Vagina (tissue), 2 donors: ENCODE measurements around the gene EPB41. TPM values are rescaled to one million over a fixed set of nuclear protein-coding genes. Genes with fewer than 3 reads are reported as not detected.
"Not testable (repeated sequence)": the region's sequence is repeated elsewhere in the genome, so short reads cannot be mapped to it uniquely, and the experiment has no call there.

ENCODE experiments used
- DNase-seq, 2 donors: peaks; one replicate each; pipeline ENCODE4 v3.0.0-alpha.2; 2017; ENCODE audit errors: extremely low spot score in 2 of 2
- H3K27ac ChIP-seq: fragments of 200-600 bp; sonication (generic); one replicate; pipeline ENCODE4 v1.5.1; 2019
- H3K27me3 ChIP-seq: fragments of 200-600 bp; sonication (generic); one replicate; pipeline ENCODE4 v1.5.1; 2019
- H3K36me3 ChIP-seq, 2 donors: fragments of 200-600 bp; sonication (generic); one replicate each; pipeline ENCODE4 v1.5.1; 2017 to 2019
- H3K4me1 ChIP-seq: fragments of 200-600 bp; sonication (generic); one replicate; pipeline ENCODE4 v1.5.1; 2019
- H3K4me3 ChIP-seq, 2 donors: fragments of 200-600 bp; sonication (generic); 1 replicate in 1 of 2; 2 replicates in 1 of 2; pipeline ENCODE4 v1.5.1; 2016 to 2019
- H3K9me3 ChIP-seq: fragments of 200-600 bp; sonication (generic); one replicate; pipeline ENCODE4 v1.5.1; 2019
- CTCF ChIP-seq, 3 experiments: fragments of 450-650 bp in 2 of 3; fragments of 200-600 bp in 1 of 3; sonication (generic) in 1 of 3; IDR thresholded peaks; one replicate each; pipeline ENCODE4 v1.5.1; 2017 to 2019; ENCODE audit warnings: antibody characterized with exemption in 3 of 3, mild to moderate bottlenecking in 2 of 3, moderate library complexity in 2 of 3
- POLR2A ChIP-seq, 2 donors: fragments of 450-650 bp; IDR thresholded peaks; one replicate each; pipeline ENCODE4 v1.6.1; 2017; ENCODE audit warnings: antibody characterized with exemption in 2 of 2, mild to moderate bottlenecking in 2 of 2, moderate library complexity in 2 of 2
- POLR2AphosphoS5 ChIP-seq, 2 donors: sonication (generic); formaldehyde crosslinking; IDR thresholded peaks; one replicate each; pipeline ENCODE4 v1.9.0; 2017; ENCODE audit warnings: antibody characterized with exemption in 2 of 2, mild to moderate bottlenecking in 2 of 2, low read depth in 1 of 2; ENCODE audit not compliant: insufficient read depth in 1 of 2
- intact Hi-C: fragments of 100-400 bp; cut with DNase I; formaldehyde crosslinking; loops from one replicate; pipeline ENCODE4 v1.15.1; 2023
- total RNA-seq: library from RNA; depleted of rRNA; stranded (reverse); fragments of >200 nt; gene quantifications from one replicate; pipeline ENCODE4 v1.2.3, GENCODE V29; 2016

EPB41 gene
- total RNA-seq, 1 donor from 2014 or later: 39.8 TPM

- TF ChIP-seq CTCF (IDR thresholded peaks at IDR 0.05): no peak
- TF ChIP-seq POLR2AphosphoS5 (IDR thresholded peaks at IDR 0.05; ENCODE audit: insufficient read depth in 1 of 2, low read depth in 1 of 2): no peak
- TF ChIP-seq POLR2A (IDR thresholded peaks at IDR 0.05): no peak
- no peak for DNase-seq
Observed at GRCh38 chr1:28954126-28954726, 39.9 kb downstream of the EPB41 start.

GRCh38 chr1:28956038-28956464, 41.7 kb downstream of the EPB41 start:
- Histone ChIP-seq H3K36me3 (no peaks in the 10 kb centered on the region), H3K9me3 (no peaks in the 10 kb centered on the region), H3K4me1 (no peaks in the 10 kb centered on the region), H3K27ac (no peak overlapping the region), H3K27me3 (no peaks in the 10 kb centered on the region), H3K4me3 (no peak overlapping the region)
- TF ChIP-seq POLR2AphosphoS5 (IDR thresholded peaks at IDR 0.05; ENCODE audit: insufficient read depth in 1 of 2, low read depth in 1 of 2) (no peak), POLR2A (IDR thresholded peaks at IDR 0.05) (no peak), CTCF (IDR thresholded peaks at IDR 0.05) (no peak)
- intact Hi-C loops: no loop called here
- DNase-seq: no peak

More at GRCh38 chr1:28954126-28954726, 39.9 kb downstream of the EPB41 start:
- Histone ChIP-seq H3K36me3 (no peaks in the 10 kb centered on the region), H3K27me3 (no peaks in the 10 kb centered on the region), H3K4me3 (no peak overlapping the region), H3K9me3 (no peaks in the 10 kb centered on the region), H3K4me1 (no peaks in the 10 kb centered on the region), H3K27ac (no peak overlapping the region)
- intact Hi-C loops: no loop called here

GRCh38 chr1:28962114-28962831, 47.9 kb downstream of the EPB41 start:
- H3K9me3 ChIP-seq, intact Hi-C loops, H3K27me3 ChIP-seq, DNase-seq, H3K27ac ChIP-seq, H3K4me1 ChIP-seq, H3K36me3 ChIP-seq, H3K4me3 ChIP-seq: not testable (repeated sequence)

GRCh38 chr1:28965271-28965870, 51.0 kb downstream of the EPB41 start:
- intact Hi-C loops: no loop called here
- no peaks in the 10 kb centered on the region for H3K4me1 ChIP-seq
- TF ChIP-seq POLR2A (IDR thresholded peaks at IDR 0.05) (no peak), CTCF (IDR thresholded peaks at IDR 0.05) (no peak), POLR2AphosphoS5 (IDR thresholded peaks at IDR 0.05; ENCODE audit: insufficient read depth in 1 of 2, low read depth in 1 of 2) (no peak)
- DNase-seq: no peak
- no peaks in the 10 kb centered on the region for H3K27me3 ChIP-seq
- no peak overlapping the region for H3K4me3 ChIP-seq
- no peak overlapping the region for H3K27ac ChIP-seq
- H3K36me3 ChIP-seq: no peaks in the 10 kb centered on the region
- H3K9me3 ChIP-seq: no peaks in the 10 kb centered on the region

- Histone ChIP-seq H3K27me3 (no peaks in the 10 kb centered on the region), H3K9me3 (no peaks in the 10 kb centered on the region), H3K36me3 (no peaks in the 10 kb centered on the region), H3K4me3 (no peak overlapping the region), H3K4me1 (peaks cover 1% of the 10 kb centered on the region), H3K27ac (no peak overlapping the region)
- TF ChIP-seq CTCF (IDR thresholded peaks at IDR 0.05) (no peak), POLR2A (IDR thresholded peaks at IDR 0.05) (no peak), POLR2AphosphoS5 (IDR thresholded peaks at IDR 0.05; ENCODE audit: insufficient read depth in 1 of 2, low read depth in 1 of 2) (no peak)
- no peak for DNase-seq
- intact Hi-C loops: no loop called here
Observed at GRCh38 chr1:28966617-28967016, 52.2 kb downstream of the EPB41 start.
